HAP-1 (cell line): ENCODE data around the gene USP9Y.

Source experiments
- DNase-seq, 2 experiments: peaks; one replicate each; pipeline ENCODE4 v3.0.0-alpha.2; 2016 to 2020; ENCODE audit warnings: low spot score in 2 of 2
- H3K27me3 ChIP-seq: fragments of 250-450 bp; sonication (Bioruptor Pico); 2 replicates; pipeline ENCODE4 v1.5.1; 2020; ENCODE audit warnings: low read depth, mild to moderate bottlenecking, moderate library complexity
- H3K36me3 ChIP-seq: fragments of 250-450 bp; sonication (Bioruptor Pico); replicated peaks from 2 replicates; pipeline ENCODE4 v1.5.1; 2020; ENCODE audit warnings: mild to moderate bottlenecking
- H3K4me1 ChIP-seq: fragments of 250-450 bp; sonication (Bioruptor Pico); 2 replicates; pipeline ENCODE4 v1.5.1; 2020; ENCODE audit warnings: mild to moderate bottlenecking
- H3K4me3 ChIP-seq: fragments of 250-450 bp; sonication (Bioruptor Pico); 2 replicates; pipeline ENCODE4 v1.5.1; 2020; ENCODE audit warnings: mild to moderate bottlenecking, moderate library complexity
- H3K9me3 ChIP-seq: fragments of 250-450 bp; sonication (Bioruptor Pico); 2 replicates; pipeline ENCODE4 v1.5.1; 2020; ENCODE audit warnings: mild to moderate bottlenecking, moderate library complexity
- in situ Hi-C: fragments of 300-500 bp; cut with MboI; formaldehyde crosslinking; loops from 3 replicates; pipeline ENCODE4 v1.14.3; 2020; ENCODE audit warnings: low sequenced_read_pairs, inconsistent platforms, mixed read lengths

USP9Y gene

DNA sequence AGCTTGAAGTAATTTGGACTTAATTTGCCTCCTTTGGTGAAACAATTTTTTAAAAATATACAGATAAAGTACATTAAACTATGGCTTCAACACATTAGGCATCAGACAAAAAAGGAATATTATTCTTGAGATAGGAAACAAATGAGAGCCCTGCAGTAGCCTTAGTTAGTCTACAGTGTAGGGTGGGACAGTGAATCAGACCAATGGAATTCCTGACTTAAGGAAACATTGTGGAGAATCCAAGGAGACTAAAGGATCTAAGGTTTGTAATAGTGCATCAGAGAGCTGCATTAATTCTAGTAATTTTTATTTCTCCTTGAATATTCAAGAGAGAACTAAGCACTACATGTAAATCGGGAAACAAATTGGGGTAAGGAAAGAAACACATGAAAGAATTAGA, 125.8 kb downstream of the USP9Y start:
- in situ Hi-C loops = no loop called here
- H3K4me3 ChIP-seq = no peak overlapping the region
- H3K27me3 ChIP-seq = no peaks in the 10 kb centered on the region
- DNase-seq = no peak
- H3K36me3 ChIP-seq = no peaks in the 10 kb centered on the region
- H3K4me1 ChIP-seq = no peaks in the 10 kb centered on the region
- no peaks in the 10 kb centered on the region for H3K9me3 ChIP-seq

DNA sequence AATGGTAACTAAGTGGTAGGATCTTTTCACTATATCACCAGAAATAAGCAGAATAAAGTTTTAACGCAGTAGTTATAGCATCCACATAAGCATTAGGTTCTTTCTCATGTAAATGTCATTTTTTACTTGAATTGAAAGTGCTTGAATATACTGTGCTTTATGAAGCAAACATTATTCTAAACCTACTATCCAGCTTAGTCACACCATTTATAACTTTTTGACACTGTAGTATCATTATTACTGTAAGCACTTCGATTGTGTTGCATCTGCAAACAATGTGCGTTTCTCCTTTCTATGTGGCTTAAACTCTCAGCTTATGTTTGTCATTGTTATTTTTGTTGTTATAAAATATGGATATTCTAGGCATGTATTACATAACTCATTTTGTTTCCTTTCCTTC, 132.3 kb downstream of the USP9Y start:
- Histone ChIP-seq H3K4me1 (no peaks in the 10 kb centered on the region), H3K36me3 (no peaks in the 10 kb centered on the region), H3K9me3 (no peaks in the 10 kb centered on the region), H3K4me3 (no peak overlapping the region), H3K27me3 (no peaks in the 10 kb centered on the region)
- in situ Hi-C loops = no loop called here
- DNase-seq = no peak

DNA sequence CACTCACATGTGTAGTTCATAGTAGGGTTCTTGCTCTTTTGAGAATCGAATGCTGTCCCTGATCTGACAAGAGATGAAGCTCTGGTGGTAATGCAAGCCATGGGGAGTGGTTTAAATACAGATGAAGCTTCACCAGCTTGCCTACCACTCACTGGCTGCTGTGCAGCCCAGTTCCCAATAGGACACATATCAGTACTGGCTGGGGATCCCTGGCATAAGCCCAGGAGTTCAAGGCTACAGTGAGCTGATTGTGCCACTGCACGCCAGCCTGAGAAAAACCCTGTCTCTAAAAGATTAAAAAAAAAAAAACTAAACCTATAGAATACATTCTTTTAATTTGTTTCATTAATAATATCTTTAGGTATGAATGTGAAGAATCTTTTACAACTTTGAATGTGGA, 136.5 kb downstream of the USP9Y start:
- DNase-seq = no peak
- in situ Hi-C loops = no loop called here
- no peak overlapping the region for H3K4me3 ChIP-seq
- H3K36me3 ChIP-seq = no peaks in the 10 kb centered on the region
- H3K4me1 ChIP-seq = no peaks in the 10 kb centered on the region
- no peaks in the 10 kb centered on the region for H3K9me3 ChIP-seq
- no peaks in the 10 kb centered on the region for H3K27me3 ChIP-seq

DNA sequence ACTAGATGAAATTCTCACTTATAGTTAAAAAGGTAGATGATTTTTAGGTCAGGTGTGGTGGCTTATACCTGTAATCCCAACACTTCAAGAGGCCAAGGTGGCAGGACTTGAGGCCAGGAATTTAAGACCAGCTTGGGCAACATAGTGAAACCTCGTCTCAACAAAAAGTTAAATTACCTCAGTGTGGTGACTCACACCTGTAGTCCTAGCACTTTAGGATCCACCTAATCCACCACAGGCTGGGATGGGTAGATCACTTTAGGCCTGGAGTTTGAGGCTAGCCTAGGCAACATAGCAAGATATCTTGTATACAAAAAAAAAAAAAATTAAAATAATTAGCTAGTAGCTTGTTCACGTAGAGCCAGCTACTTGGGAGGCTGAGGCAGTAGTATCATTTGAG, 140.3 kb downstream of the USP9Y start:
- in situ Hi-C loops = no loop called here
- H3K4me1 ChIP-seq = no peaks in the 10 kb centered on the region
- H3K36me3 ChIP-seq = no peaks in the 10 kb centered on the region

DNA sequence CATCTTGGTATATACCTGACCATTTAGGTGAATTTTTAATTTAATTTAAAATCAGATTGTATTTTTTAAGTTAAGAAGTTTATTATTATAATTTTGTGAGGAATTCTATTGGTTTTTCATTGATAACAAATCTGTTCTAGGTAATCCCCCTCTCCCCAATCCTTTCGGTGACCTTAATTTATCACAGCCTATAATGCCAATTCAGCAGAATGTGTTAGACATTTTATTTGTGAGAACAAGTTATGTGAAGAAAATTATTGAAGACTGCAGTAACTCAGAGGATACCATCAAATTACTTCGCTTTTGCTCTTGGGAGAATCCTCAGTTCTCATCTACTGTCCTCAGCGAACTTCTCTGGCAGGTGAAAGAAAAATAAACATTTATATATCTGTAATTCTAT, 145.8 kb downstream of the USP9Y start:
- H3K4me3 ChIP-seq = no peak overlapping the region
- DNase-seq = no peak
- H3K4me1 ChIP-seq = no peaks in the 10 kb centered on the region
- no peaks in the 10 kb centered on the region for H3K9me3 ChIP-seq
- in situ Hi-C loops = no loop called here
- no peaks in the 10 kb centered on the region for H3K27me3 ChIP-seq
- no peaks in the 10 kb centered on the region for H3K36me3 ChIP-seq

More for the DNA sequence above, 140.3 kb downstream of the USP9Y start:
- Histone ChIP-seq H3K9me3 (no peaks in the 10 kb centered on the region), H3K4me3 (no peak overlapping the region), H3K27me3 (no peaks in the 10 kb centered on the region)
- DNase-seq = no peak

DNA sequence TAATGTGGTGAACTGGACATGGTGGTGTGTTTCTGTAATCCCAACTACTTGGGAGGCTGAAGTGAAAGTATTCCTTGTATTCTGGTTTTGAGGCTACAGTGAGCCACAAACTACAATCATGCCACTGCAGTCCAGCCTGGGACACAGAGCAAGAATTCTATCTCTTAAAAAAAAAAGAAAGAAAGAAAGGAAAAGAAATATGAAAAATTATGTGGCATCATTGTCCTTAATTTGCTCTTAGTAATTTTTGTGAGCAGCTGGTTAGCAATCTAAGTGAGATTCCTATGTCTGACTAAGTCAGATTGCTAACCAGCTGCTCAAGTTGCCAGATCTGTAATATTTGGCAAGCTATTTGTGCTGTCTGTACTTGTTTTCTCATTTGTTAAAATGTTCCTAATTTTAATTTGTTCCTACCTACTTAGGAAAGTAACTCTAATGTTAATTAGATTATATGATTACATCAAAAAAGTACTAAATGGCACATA, 154.8 kb downstream of the USP9Y start:
- Histone ChIP-seq H3K4me3 (no peak overlapping the region), H3K27me3 (no peaks in the 10 kb centered on the region), H3K4me1 (no peaks in the 10 kb centered on the region), H3K9me3 (no peaks in the 10 kb centered on the region), H3K36me3 (no peaks in the 10 kb centered on the region)
- DNase-seq = no peak
- in situ Hi-C loops = no loop called here

DNA sequence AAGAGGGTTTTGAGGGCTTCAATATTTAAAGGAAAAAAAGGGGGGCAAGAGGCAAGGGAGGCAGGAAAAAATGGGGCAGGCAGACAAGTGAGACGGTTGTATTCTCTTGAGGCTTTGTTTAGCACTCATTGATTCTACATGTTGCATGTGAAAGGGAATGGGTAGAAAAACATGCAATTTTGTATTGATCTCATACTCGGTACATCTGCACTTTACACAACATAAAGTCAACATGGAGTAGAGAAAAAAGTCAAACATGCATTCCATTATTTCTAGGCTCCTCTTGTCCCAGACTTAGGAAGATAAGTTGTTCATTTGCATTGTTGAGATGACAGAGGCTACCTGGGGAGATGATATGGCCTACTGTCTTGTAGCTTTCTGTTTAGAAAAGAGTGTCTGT, 166.9 kb downstream of the USP9Y start:
- Histone ChIP-seq H3K4me1 (no peaks in the 10 kb centered on the region), H3K36me3 (no peaks in the 10 kb centered on the region), H3K9me3 (no peaks in the 10 kb centered on the region), H3K4me3 (no peak overlapping the region), H3K27me3 (no peaks in the 10 kb centered on the region)
- in situ Hi-C loops = no loop called here
- no peak for DNase-seq

DNA sequence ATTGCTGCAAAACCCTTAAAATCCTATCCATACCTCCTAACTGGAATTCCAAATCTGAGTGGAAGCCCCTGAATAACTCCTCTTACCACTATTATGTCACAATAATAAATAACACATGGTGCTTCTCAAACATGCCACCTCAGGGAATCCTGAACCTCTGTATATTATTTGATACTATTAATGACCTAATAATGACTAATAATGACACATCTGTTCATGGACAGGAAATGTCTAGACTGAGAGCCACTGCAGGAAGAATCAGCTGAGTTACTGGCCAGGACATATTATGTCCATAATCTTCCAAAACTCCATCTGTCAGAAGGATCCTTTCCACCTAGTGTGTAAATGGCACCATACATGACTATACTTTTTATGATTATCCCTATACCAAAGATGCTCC, 195.9 kb downstream of the USP9Y start:
- H3K27me3 ChIP-seq = no peaks in the 10 kb centered on the region
- no peak overlapping the region for H3K4me3 ChIP-seq
- in situ Hi-C loops = no loop called here
- DNase-seq = no peak
- no peaks in the 10 kb centered on the region for H3K9me3 ChIP-seq
- no peaks in the 10 kb centered on the region for H3K36me3 ChIP-seq
- H3K4me1 ChIP-seq = no peaks in the 10 kb centered on the region

DNA sequence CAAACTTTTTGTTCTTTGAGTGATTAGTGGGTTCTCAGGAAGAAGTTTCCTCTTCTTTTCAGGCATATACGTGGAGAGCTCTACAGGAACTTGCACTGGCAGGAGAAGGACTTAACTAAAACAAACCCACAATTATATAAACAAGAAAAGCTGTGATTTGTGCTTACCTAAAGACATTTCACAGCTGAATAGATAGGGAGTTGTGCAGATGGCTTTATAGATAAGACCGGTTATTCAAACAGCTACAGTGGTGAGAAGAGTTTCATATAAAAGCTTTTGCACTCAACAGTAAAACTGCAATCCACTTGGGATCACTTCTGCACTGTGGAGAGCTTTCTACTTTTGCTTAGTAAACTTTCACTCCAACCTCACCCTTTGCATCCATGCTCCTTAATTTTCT, 197.6 kb downstream of the USP9Y start:
- H3K4me1 ChIP-seq = no peaks in the 10 kb centered on the region
- H3K27me3 ChIP-seq = no peaks in the 10 kb centered on the region
- no peaks in the 10 kb centered on the region for H3K36me3 ChIP-seq
- no peak overlapping the region for H3K4me3 ChIP-seq
- in situ Hi-C loops = no loop called here
- DNase-seq = no peak
- no peaks in the 10 kb centered on the region for H3K9me3 ChIP-seq

DNA sequence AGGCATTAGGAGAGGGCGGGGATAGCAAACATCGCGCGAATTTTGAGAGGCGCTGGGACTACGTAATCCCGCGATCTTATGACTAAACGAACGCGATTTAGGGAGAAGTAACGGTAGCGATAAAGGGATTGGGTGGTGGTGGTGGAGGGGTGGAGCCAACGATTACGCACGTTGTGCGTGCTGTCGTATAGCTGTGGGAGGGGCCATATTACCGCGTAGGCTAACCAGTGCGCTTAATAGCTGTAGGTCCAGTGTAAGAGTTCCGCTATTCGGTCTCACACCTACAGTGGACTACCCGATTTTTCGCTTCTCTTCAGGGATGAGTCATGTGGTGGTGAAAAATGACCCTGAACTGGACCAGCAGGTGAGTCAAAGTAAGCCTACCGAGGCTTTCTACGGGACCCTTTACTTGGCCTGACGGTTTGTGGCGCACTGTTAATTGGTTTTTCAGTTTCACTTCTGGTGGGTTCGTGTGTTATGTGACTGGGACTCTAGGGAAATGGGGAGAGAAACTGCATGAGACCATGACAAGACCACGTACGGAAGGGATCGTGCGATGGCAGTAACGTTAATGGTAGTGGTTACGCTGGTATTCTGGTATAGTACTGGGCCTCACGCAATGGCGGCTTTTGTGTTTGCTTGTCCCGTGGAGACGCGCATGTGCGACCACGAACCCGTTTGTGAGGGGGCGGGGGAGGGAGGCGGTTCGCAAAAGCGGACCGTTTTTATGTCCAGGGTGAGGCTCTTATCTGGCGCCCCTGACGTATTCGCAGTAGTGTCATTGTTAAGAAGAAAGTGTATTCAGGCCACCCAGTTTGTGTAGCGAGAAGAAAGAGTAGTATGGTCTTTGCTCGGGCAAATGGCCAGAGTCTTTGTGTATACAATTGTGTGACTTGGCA, 203.8 kb downstream of the USP9Y start, which contains the start of gene DDX3Y:
DDX3Y (plus strand) TSS at position 251 of the 899 bp plus-strand sequence; CDS start at position 320, 69 bp downstream.
- in situ Hi-C loops = no loop called here
- Histone ChIP-seq H3K4me1 (no peaks in the 10 kb centered on the region), H3K27me3 (no peaks in the 10 kb centered on the region), H3K36me3 (no peaks in the 10 kb centered on the region), H3K4me3 (no peak within 1 kb of the TSS), H3K9me3 (no peaks in the 10 kb centered on the region)
- no peak for DNase-seq

DNA sequence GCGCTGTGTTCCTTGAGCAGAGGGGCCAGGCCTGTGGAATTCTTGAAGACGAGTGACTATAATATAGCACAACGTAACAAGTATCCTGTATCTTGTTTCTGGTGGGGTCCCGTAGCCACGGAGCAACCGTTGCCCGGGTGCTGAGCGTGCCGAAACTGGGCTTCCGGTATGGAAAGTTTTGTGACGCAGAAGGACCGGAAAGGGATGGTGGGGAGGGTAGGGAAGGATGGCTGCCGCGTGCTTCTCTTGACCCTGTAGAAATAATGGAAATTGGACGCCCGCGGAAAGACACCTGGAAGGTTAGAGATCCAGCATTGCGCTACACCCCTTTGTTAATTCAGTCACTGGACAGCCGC, 204.5 kb downstream of the USP9Y start:
- Histone ChIP-seq H3K4me1 (no peaks in the 10 kb centered on the region), H3K27me3 (no peaks in the 10 kb centered on the region), H3K36me3 (no peaks in the 10 kb centered on the region), H3K9me3 (no peaks in the 10 kb centered on the region), H3K4me3 (no peak overlapping the region)
- DNase-seq = no peak
- in situ Hi-C loops = no loop called here

DNA sequence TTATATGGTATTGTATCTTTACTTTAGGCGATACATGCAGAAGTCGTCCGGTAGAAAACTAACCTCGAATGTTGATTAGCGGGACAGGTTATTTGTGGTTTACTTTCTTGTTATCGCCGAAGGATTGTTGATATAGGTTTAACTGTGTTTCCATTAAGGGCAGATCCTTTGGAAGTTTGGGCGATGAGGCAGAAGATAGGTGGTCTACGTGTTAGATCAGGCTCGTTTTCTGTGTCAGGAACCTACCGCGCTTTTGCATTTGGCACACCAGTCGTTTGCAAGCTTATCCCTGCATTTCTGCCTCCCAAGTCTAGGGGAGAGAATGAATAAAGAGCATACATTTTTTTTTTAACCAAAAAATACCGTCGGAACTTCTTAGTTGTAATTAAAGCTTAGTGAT, 204.9 kb downstream of the USP9Y start:
- no peak for DNase-seq
- in situ Hi-C loops = no loop called here
- H3K4me3 ChIP-seq = no peak overlapping the region
- H3K27me3 ChIP-seq = no peaks in the 10 kb centered on the region
- no peaks in the 10 kb centered on the region for H3K36me3 ChIP-seq
- H3K4me1 ChIP-seq = no peaks in the 10 kb centered on the region
- no peaks in the 10 kb centered on the region for H3K9me3 ChIP-seq
